22Rv1 (cell line): ENCODE data around the gene CD34.

Source experiments
- H3K27ac ChIP-seq: fragments of 450-650 bp; 2 replicates; pipeline ENCODE4 v1.5.1; 2017
- CTCF ChIP-seq: fragments of 450-650 bp; IDR thresholded peaks from 2 replicates; pipeline ENCODE4 v1.5.1; 2017; ENCODE audit warnings: mild to moderate bottlenecking
- ZFX ChIP-seq: fragments of 450-650 bp; IDR thresholded peaks from 2 replicates; pipeline ENCODE4 v1.6.1; 2017; ENCODE audit warnings: antibody characterized with exemption, borderline replicate concordance

CD34 gene

GRCh38 chr1:207832796-207833195 is 78.1 kb downstream of the CD34 start:
- no peak overlapping the region for H3K27ac ChIP-seq
- TF ChIP-seq ZFX = no peak
- no peak for TF ChIP-seq CTCF

GRCh38 chr1:207831517-207832327 is 79.2 kb downstream of the CD34 start:
- TF ChIP-seq ZFX (no peak), CTCF (no peak)
- H3K27ac ChIP-seq = no peak overlapping the region
